K562 (cell line): ENCODE data around the gene SERPINA10. TPM values are rescaled to one million over a fixed set of nuclear protein-coding genes. Genes with fewer than 3 reads are reported as not detected.

Experiments
- ATAC-seq: fragments of 200-7000 bp; cut with Tn5 transposase; 3 replicates; pipeline ENCODE4 v1.9.1; 2020; ENCODE audit warnings: moderate library complexity
- BruUV-seq: library from RNA; stranded (reverse); fragments of 400-500 nt; replicated peaks from 2 replicates; lab custom pipeline; 2021; lab: Mats Ljungman, UMichigan
- CTCF ChIA-PET: fragments of 300-600 bp; formaldehyde crosslinking; extraction: SDS; loops from one replicate; lab custom pipeline; 2021; ENCODE audit warnings: low intra/inter-chr PET ratio; lab: Yijun Ruan, JAX
- POLR2A ChIA-PET: fragments of 300-600, 350-650 bp; sonication (Branson Sonifier 250); formaldehyde crosslinking; extraction: SDS; loops from one replicate; lab custom pipeline; 2021; ENCODE audit warnings: antibody characterized with exemption, inconsistent platforms; lab: Yijun Ruan, JAX
- DNase-seq, 4 experiments: peaks; one replicate each; pipeline versions ENCODE4 v3.0.0 to v3.0.0-alpha.2; 2011 to 2018; ENCODE audit warnings: low spot score in 3 of 4, mixed read lengths in 3 of 4; ENCODE audit errors: extremely low read depth in 1 of 4
- FAIRE-seq: peaks from 2 replicates; lab custom pipeline; 2011; peaks lifted over from hg19 to GRCh38; lab: Jason Lieb, UNC
- H2AFZ ChIP-seq: 2 replicates; pipeline ENCODE4 v1.6.0; 2011; ENCODE audit warnings: low read depth, low read length, control low read depth, inconsistent platforms
- H3K27ac ChIP-seq: fragments of 200-600 bp; 3 replicates; pipeline ENCODE4 v1.8.0; 2011; ENCODE audit warnings: low read depth, mild to moderate bottlenecking, control low read depth, inconsistent platforms, low read length, moderate library complexity, mixed read lengths; ENCODE audit errors: extremely low read depth
- H3K27me3 ChIP-seq, 2 experiments: fragments of 300-600 bp in 1 of 2; 2 replicates in 1 of 2; 3 replicates in 1 of 2; pipeline versions ENCODE4 v1.6.0 to v1.8.0; 2011; ENCODE audit warnings: inconsistent platforms in 2 of 2, low read length in 2 of 2, mild to moderate bottlenecking in 1 of 2, mixed read lengths in 1 of 2, moderate library complexity in 1 of 2; ENCODE audit not compliant: control insufficient read depth in 2 of 2, insufficient read depth in 2 of 2
- H3K36me3 ChIP-seq: fragments of 300-600 bp; 3 replicates; pipeline ENCODE4 v1.8.0; 2011; ENCODE audit warnings: mild to moderate bottlenecking, low read length, inconsistent platforms; ENCODE audit not compliant: control insufficient read depth, insufficient read depth
- H3K4me1 ChIP-seq, 2 experiments: fragments of 200-600 bp in 1 of 2; replicated peaks in 1 of 2; 2 replicates in 1 of 2; 3 replicates in 1 of 2; pipeline versions ENCODE4 v1.5.1 to v1.8.0; 2011; ENCODE audit warnings: inconsistent platforms in 2 of 2, low read length in 2 of 2, mild to moderate bottlenecking in 1 of 2, mixed read lengths in 1 of 2, moderate library complexity in 1 of 2; ENCODE audit not compliant: control insufficient read depth in 2 of 2, insufficient read depth in 2 of 2
- H3K4me2 ChIP-seq: 2 replicates; pipeline ENCODE4 v1.6.1; 2011; ENCODE audit warnings: low read length, control low read depth, inconsistent platforms, mixed read lengths; ENCODE audit not compliant: insufficient read depth
- H3K4me3 ChIP-seq: fragments of 200-600 bp; sonication (generic), shearing (Covaris generic); 2 replicates; pipeline ENCODE4 v1.5.1; 2016; ENCODE audit warnings: control low read depth, inconsistent platforms
- H3K79me2 ChIP-seq: fragments of 200-600 bp; 3 replicates; pipeline ENCODE4 v1.8.0; 2011; ENCODE audit warnings: low read length, inconsistent platforms; ENCODE audit not compliant: control insufficient read depth, insufficient read depth
- H3K9ac ChIP-seq, 2 experiments: 2 replicates each; pipeline versions ENCODE4 v1.6.0 to v1.6.1; 2011; ENCODE audit warnings: low read depth in 2 of 2, low read length in 2 of 2, control low read depth in 1 of 2, inconsistent platforms in 1 of 2, mild to moderate bottlenecking in 1 of 2, mixed read lengths in 1 of 2; ENCODE audit not compliant: insufficient read depth in 1 of 2
- H3K9me1 ChIP-seq: one replicate; pipeline ENCODE4 v1.6.0; 2011; ENCODE audit warnings: inconsistent platforms, mild to moderate bottlenecking, low read length, moderate library complexity; ENCODE audit not compliant: control insufficient read depth, insufficient read depth
- H3K9me3 ChIP-seq: replicated peaks from 2 replicates; pipeline ENCODE4 v1.5.1; 2011; ENCODE audit warnings: low read depth, low read length, inconsistent platforms; ENCODE audit not compliant: control insufficient read depth, insufficient read depth
- H4K20me1 ChIP-seq: replicated peaks from 2 replicates; pipeline ENCODE4 v1.6.1; 2011; ENCODE audit warnings: low read length, inconsistent platforms, mixed read lengths; ENCODE audit not compliant: control insufficient read depth, insufficient read depth
- ATF7 ChIP-seq: fragments of 450-650 bp; IDR thresholded peaks from 2 replicates; pipeline ENCODE4 v1.7.1; 2014; ENCODE audit warnings: mild to moderate bottlenecking, moderate library complexity
- CHD2 ChIP-seq: IDR thresholded peaks from 2 replicates; pipeline ENCODE4 v1.6.1; 2011; ENCODE audit warnings: low read depth, low read length
- E2F3 ChIP-seq: fragments of 250-450 bp; sonication (Bioruptor Pico); IDR thresholded peaks from 2 replicates; pipeline ENCODE4 v1.4.0; 2020; ENCODE audit warnings: mild to moderate bottlenecking
- EWSR1 ChIP-seq: fragments of 450-650 bp; IDR thresholded peaks from 2 replicates; pipeline ENCODE4 v1.6.1; 2018; ENCODE audit warnings: borderline replicate concordance, mild to moderate bottlenecking, low read depth, moderate library complexity; ENCODE audit not compliant: partially characterized antibody
- PHB ChIP-seq: fragments of 250-450 bp; sonication (Bioruptor Pico); IDR thresholded peaks from 2 replicates; pipeline ENCODE4 v1.5.0; 2021
- PHTF2 ChIP-seq: fragments of 250-450 bp; sonication (Bioruptor Pico); IDR thresholded peaks from 2 replicates; pipeline ENCODE4 v1.5.0; 2021; ENCODE audit warnings: mild to moderate bottlenecking
- POLR2B ChIP-seq: fragments of 450-650 bp; IDR thresholded peaks from 2 replicates; pipeline ENCODE4 v1.6.1; 2018; ENCODE audit warnings: low read depth; ENCODE audit not compliant: partially characterized antibody
- STAT5A ChIP-seq: IDR thresholded peaks from 2 replicates; pipeline ENCODE4 v1.6.1; 2012; ENCODE audit warnings: low read length, inconsistent platforms, borderline replicate concordance
- XRCC4 ChIP-seq: IDR thresholded peaks from one replicate; pipeline ENCODE4 v1.6.1; 2011; ENCODE audit not compliant: insufficient read depth, insufficient read length; ENCODE audit errors: extremely low read depth
- ZNF140 ChIP-seq: fragments of 250-450 bp; sonication (Bioruptor Pico); IDR thresholded peaks from 2 replicates; pipeline ENCODE4 v1.8.0; 2021; ENCODE audit warnings: moderate library complexity, mild to moderate bottlenecking, inconsistent platforms
- ZNF586 ChIP-seq: fragments of 450-650 bp; formaldehyde crosslinking; conservative IDR thresholded peaks from 2 replicates; pipeline ENCODE4 v1.4.0; 2020; ENCODE audit warnings: mild to moderate bottlenecking, moderate library complexity
- WGBS: fragments of 100-300 bp; shearing (Covaris generic); methylation state at CpG from one replicate; pipeline ENCODE4 v1.1.6; 2016; ENCODE audit warnings: low coverage, mixed read lengths; ENCODE audit not compliant: insufficient coverage; ENCODE audit errors: missing lambda C conversion rate; 5-methylcytosine and 5-hydroxymethylcytosine counted together
- in situ Hi-C: fragments of 300-500 bp; cut with MboI; formaldehyde crosslinking; loops from 4 replicates; pipeline ENCODE4 v1.15.0; 2018; ENCODE audit warnings: inconsistent platforms, mixed read lengths
- intact Hi-C: fragments of 100-400 bp; cut with micrococcal nuclease; formaldehyde crosslinking; loops from 2 replicates; pipeline ENCODE4 v1.14.2; 2022
- polyA plus RNA-seq, 8 experiments: library from polyadenylated mRNA; depleted of rRNA in 4 of 8; stranded (reverse) in 5 of 8; unstranded in 3 of 8; fragments of >200 nt; fragmentation: Nextera tagmentation in 2 of 8; fragmentation: Illumina TruSeq in 1 of 8; extraction: Ambion mirVana in 2 of 8; extraction: Trizol in 1 of 8; gene quantifications; 2 replicates each; pipeline versions ENCODE4 v1.2.1 to v1.2.3, GENCODE V29; 2011 to 2014; ENCODE audit warnings: inconsistent platforms in 1 of 8, missing spikeins in 1 of 8
- total RNA-seq, 7 experiments: library from RNA; depleted of rRNA in 6 of 7; stranded (reverse); fragments of >200 nt in 6 of 7; fragmentation: Illumina TruSeq in 2 of 7; extraction: Trizol in 2 of 7; gene quantifications; 2 replicates each; pipeline versions ENCODE4 v1.2.1 to v1.2.3, GENCODE V29; 2011 to 2021; ENCODE audit warnings: low replicate concordance in 1 of 7
- TF ChIP-seq, protein P1 (sequence below), 2 experiments: fragments of 450-650 bp; IDR thresholded peaks; 2 replicates each; pipeline ENCODE4 v1.6.1; 2016
- TF ChIP-seq, protein P2 (sequence below), 2 experiments: fragments of 450-650 bp in 1 of 2; sonication (generic) in 1 of 2; formaldehyde crosslinking in 1 of 2; IDR thresholded peaks; 2 replicates each; pipeline versions ENCODE4 v1.7.1 to v1.9.0; 2016 to 2022; ENCODE audit warnings: inconsistent platforms in 1 of 2, mild to moderate bottlenecking in 1 of 2, missing genetic modification reagents in 1 of 2

SERPINA10 gene
- total and polyA plus RNA-seq, 9 of the 15 experiments (the other 6 are each of a cell fraction or from before 2014, with no cell fraction given): not detected

DNA sequence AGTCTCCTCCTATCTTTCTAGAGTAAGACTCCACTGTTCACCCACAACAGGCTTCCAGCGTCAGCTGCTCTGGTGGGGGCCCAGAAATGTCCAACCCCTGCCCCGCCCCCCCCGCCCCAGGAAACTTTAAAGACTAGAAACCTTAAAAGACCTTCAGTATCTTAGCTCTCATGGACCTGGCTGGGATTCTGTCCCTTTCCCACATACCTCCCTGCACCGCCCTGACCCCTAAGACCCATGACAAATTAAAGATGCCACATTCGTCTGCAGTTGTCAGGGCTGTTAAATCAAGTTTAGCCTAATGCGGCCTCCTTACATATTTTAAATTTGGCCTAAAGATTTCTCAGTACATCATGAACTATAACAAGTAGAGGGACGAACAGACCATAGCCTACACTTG is 10.0 kb upstream of the SERPINA10 start (continued):
- TF ChIP-seq, protein P1, sequence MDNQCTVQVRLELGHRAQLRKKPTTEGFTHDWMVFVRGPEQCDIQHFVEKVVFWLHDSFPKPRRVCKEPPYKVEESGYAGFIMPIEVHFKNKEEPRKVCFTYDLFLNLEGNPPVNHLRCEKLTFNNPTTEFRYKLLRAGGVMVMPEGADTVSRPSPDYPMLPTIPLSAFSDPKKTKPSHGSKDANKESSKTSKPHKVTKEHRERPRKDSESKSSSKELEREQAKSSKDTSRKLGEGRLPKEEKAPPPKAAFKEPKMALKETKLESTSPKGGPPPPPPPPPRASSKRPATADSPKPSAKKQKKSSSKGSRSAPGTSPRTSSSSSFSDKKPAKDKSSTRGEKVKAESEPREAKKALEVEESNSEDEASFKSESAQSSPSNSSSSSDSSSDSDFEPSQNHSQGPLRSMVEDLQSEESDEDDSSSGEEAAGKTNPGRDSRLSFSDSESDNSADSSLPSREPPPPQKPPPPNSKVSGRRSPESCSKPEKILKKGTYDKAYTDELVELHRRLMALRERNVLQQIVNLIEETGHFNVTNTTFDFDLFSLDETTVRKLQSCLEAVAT (IDR thresholded peaks at IDR 0.05): no peak
- TF ChIP-seq STAT5A (no peak), XRCC4 (no peak), PHTF2 (CRISPR knock-in tag) (no peak), ZNF586 (CRISPR knock-in tag) (no peak)

DNA sequence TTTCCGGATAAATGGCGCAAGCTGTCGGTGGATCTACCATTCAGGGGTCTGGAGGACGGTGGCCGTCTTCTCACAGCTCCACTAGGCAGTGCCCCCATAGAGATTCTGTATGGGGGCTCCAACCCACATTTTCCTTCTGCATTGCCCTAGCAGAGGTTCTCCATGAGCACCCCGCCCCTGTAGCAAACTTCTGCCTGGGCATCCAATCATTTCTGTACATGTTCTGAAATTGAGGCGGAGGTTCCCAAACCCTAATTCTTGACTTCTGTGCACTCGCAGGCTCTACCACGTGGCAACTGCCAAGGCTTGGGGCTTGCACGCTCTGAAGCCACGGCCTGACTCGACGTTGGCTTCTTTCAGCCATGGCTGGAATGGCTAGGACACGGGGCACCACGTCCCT is 5.1 kb upstream of the SERPINA10 start:
- intact Hi-C loops: no loop called here
- Histone ChIP-seq H3K27me3 (no peaks in the 10 kb centered on the region), H3K9ac (no peak overlapping the region), H3K9me3 (no peaks in the 10 kb centered on the region), H4K20me1 (no peaks in the 10 kb centered on the region), H3K4me3 (no peak overlapping the region), H2AFZ (no peak overlapping the region), H3K79me2 (no peaks in the 10 kb centered on the region), H3K4me1 (no peaks in the 10 kb centered on the region), H3K27ac (no peak overlapping the region), H3K36me3 (no peaks in the 10 kb centered on the region), H3K9me1 (no peaks in the 10 kb centered on the region), H3K4me2 (no peak overlapping the region)
- BruUV-seq: no TSS peak
- FAIRE-seq (no peak), ATAC-seq (no peak), DNase-seq (no peak)
- CTCF ChIA-PET: no interaction called here
- POLR2A ChIA-PET: no interaction called here
- in situ Hi-C loops: no loop called here
- WGBS: 2% methylated on average over 11 of the region's 15 CpGs
- TF ChIP-seq POLR2B (no peak), ATF7 (no peak), PHB (CRISPR knock-in tag) (no peak), E2F3 (no peak), EWSR1 (no peak), ZNF140 (CRISPR knock-in tag) (no peak), CHD2 (no peak)
- TF ChIP-seq, protein P2, sequence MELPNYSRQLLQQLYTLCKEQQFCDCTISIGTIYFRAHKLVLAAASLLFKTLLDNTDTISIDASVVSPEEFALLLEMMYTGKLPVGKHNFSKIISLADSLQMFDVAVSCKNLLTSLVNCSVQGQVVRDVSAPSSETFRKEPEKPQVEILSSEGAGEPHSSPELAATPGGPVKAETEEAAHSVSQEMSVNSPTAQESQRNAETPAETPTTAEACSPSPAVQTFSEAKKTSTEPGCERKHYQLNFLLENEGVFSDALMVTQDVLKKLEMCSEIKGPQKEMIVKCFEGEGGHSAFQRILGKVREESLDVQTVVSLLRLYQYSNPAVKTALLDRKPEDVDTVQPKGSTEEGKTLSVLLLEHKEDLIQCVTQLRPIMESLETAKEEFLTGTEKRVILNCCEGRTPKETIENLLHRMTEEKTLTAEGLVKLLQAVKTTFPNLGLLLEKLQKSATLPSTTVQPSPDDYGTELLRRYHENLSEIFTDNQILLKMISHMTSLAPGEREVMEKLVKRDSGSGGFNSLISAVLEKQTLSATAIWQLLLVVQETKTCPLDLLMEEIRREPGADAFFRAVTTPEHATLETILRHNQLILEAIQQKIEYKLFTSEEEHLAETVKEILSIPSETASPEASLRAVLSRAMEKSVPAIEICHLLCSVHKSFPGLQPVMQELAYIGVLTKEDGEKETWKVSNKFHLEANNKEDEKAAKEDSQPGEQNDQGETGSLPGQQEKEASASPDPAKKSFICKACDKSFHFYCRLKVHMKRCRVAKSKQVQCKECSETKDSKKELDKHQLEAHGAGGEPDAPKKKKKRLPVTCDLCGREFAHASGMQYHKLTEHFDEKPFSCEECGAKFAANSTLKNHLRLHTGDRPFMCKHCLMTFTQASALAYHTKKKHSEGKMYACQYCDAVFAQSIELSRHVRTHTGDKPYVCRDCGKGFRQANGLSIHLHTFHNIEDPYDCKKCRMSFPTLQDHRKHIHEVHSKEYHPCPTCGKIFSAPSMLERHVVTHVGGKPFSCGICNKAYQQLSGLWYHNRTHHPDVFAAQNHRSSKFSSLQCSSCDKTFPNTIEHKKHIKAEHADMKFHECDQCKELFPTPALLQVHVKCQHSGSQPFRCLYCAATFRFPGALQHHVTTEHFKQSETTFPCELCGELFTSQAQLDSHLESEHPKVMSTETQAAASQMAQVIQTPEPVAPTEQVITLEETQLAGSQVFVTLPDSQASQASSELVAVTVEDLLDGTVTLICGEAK (IDR thresholded peaks at IDR 0.05): no peak
- TF ChIP-seq, protein P2 (CRISPR knock-in tag; IDR thresholded peaks at IDR 0.05): no peak
